ENCODE results near the gene RUNX2.

The RUNX2 gene

GRCh38 chr6:45619211-45619760, 291.2 kb downstream of the RUNX2 start:
- DNase-seq (ENCODE audit: low read depth): no peak

GRCh38 chr6:45619994-45620471, 291.9 kb downstream of the RUNX2 start:
- DNase-seq (ENCODE audit: low read depth): no peak

GRCh38 chr6:45624228-45624627, 296.1 kb downstream of the RUNX2 start:
- DNase-seq (ENCODE audit: low read depth): no peak

GRCh38 chr6:45625191-45625664, 297.1 kb downstream of the RUNX2 start:
- DNase-seq (ENCODE audit: low read depth): no peak

- DNase-seq (ENCODE audit: low read depth): no peak
Measured at GRCh38 chr6:45626087-45626891, 298.2 kb downstream of the RUNX2 start.

- no peak for DNase-seq (ENCODE audit: low read depth)
Measured at GRCh38 chr6:45630314-45630713, 302.2 kb downstream of the RUNX2 start.

- no peak for DNase-seq (ENCODE audit: low read depth)
Measured at GRCh38 chr6:45630801-45631200, 302.7 kb downstream of the RUNX2 start.

- DNase-seq (ENCODE audit: low read depth): no peak
Measured at GRCh38 chr6:45631396-45631795, 303.3 kb downstream of the RUNX2 start.

GRCh38 chr6:45633272-45633908, 305.3 kb downstream of the RUNX2 start:
- no peak for DNase-seq (ENCODE audit: low read depth)

- DNase-seq (ENCODE audit: low read depth): no peak
Measured at GRCh38 chr6:45634231-45634630, 306.1 kb downstream of the RUNX2 start.

GRCh38 chr6:45635284-45635867, 307.2 kb downstream of the RUNX2 start:
- DNase-seq (ENCODE audit: low read depth): no peak

- no peak for DNase-seq (ENCODE audit: low read depth)
Measured at GRCh38 chr6:45637056-45637455, 308.9 kb downstream of the RUNX2 start.

GRCh38 chr6:45637611-45638257, 309.6 kb downstream of the RUNX2 start:
- DNase-seq (ENCODE audit: low read depth): no peak

GRCh38 chr6:45640081-45640491, 312.0 kb downstream of the RUNX2 start:
- DNase-seq (ENCODE audit: low read depth): no peak

GRCh38 chr6:45640811-45641210, 312.7 kb downstream of the RUNX2 start:
- no peak for DNase-seq (ENCODE audit: low read depth)

GRCh38 chr6:45642331-45643125, 314.4 kb downstream of the RUNX2 start:
- no peak for DNase-seq (ENCODE audit: low read depth)

- DNase-seq (ENCODE audit: low read depth): no peak
Measured at GRCh38 chr6:45643126-45643525, 315.0 kb downstream of the RUNX2 start.

- DNase-seq (ENCODE audit: low read depth): no peak
Measured at GRCh38 chr6:45644720-45645119, 316.6 kb downstream of the RUNX2 start.

GRCh38 chr6:45645302-45645701, 317.2 kb downstream of the RUNX2 start:
- no peak for DNase-seq (ENCODE audit: low read depth)

GRCh38 chr6:45647341-45648261, 319.5 kb downstream of the RUNX2 start:
- no peak for DNase-seq (ENCODE audit: low read depth)

Measured in activated T-helper 1 cell treated with Interleukin-2 at 50 U/mL for 16 hours (primary cell).